CD4-positive, alpha-beta T cell (primary cell): ENCODE measurements around the gene ATP2B3. TPM values are rescaled to one million over a fixed set of nuclear protein-coding genes. Genes with fewer than 3 reads are reported as not detected.
A peak's percentile ranks its signal among the peaks of the same experiment; 100 is the strongest.

ENCODE experiments used
- ATAC-seq: fragments of 200-7000 bp; cut with Tn5 transposase; one replicate; pipeline ENCODE4 v1.10.0; 2022; ENCODE audit warnings: mild to moderate bottlenecking; ENCODE audit not compliant: poor library complexity
- CTCF ChIA-PET: fragments of 350-600 bp; sonication (Branson Sonifier 250); formaldehyde crosslinking; loops from one replicate; lab custom pipeline; 2021; ENCODE audit warnings: antibody characterized with exemption, inconsistent platforms; lab: Charles Lee
- POLR2A ChIA-PET: fragments of 350-600 bp; sonication (Branson Sonifier 250); formaldehyde crosslinking; loops from one replicate; lab custom pipeline; 2021; ENCODE audit warnings: antibody characterized with exemption, inconsistent platforms; lab: Charles Lee
- DNase-seq, 14 experiments: peaks; one replicate each; pipeline ENCODE4 v3.0.0-alpha.2; 2013 to 2020; ENCODE audit warnings: mixed read lengths in 2 of 14
- H3K27ac ChIP-seq, 2 donors: one replicate each; pipeline versions ENCODE4 v1.5.1 to v1.7.0; 2013; ENCODE audit warnings: low read length in 2 of 2, low read depth in 1 of 2, mild to moderate bottlenecking in 1 of 2
- H3K27me3 ChIP-seq, 2 experiments: 1 replicate in 1 of 2; 2 replicates in 1 of 2; pipeline versions ENCODE4 v1.6.1 to v1.7.0; 2013; ENCODE audit warnings: low read length in 2 of 2, control low read depth in 1 of 2, mild to moderate bottlenecking in 1 of 2, moderate library complexity in 1 of 2; ENCODE audit not compliant: insufficient read depth in 2 of 2, control insufficient read depth in 1 of 2
- H3K36me3 ChIP-seq: one replicate; pipeline ENCODE4 v1.6.1; 2013; ENCODE audit warnings: low read length, control low read depth; ENCODE audit not compliant: insufficient read depth
- H3K4me1 ChIP-seq: one replicate; pipeline ENCODE4 v1.6.1; 2013; ENCODE audit warnings: low read length, control low read depth; ENCODE audit not compliant: insufficient read depth
- H3K4me3 ChIP-seq: one replicate; pipeline ENCODE4 v1.5.1; 2013; ENCODE audit warnings: mild to moderate bottlenecking, low read length, moderate library complexity
- H3K9me3 ChIP-seq, 2 experiments: 1 replicate in 1 of 2; 2 replicates in 1 of 2; pipeline versions ENCODE4 v1.6.1 to v1.7.0; 2013; ENCODE audit warnings: low read length in 2 of 2, mild to moderate bottlenecking in 2 of 2, control low read depth in 1 of 2, moderate library complexity in 1 of 2; ENCODE audit not compliant: control insufficient read depth in 1 of 2, insufficient read depth in 1 of 2
- H3K27ac Mint-ChIP-seq: one replicate; pipeline ENCODE4 v1.8.0; 2020; ENCODE audit warnings: mixed read lengths
- H3K27me3 Mint-ChIP-seq: one replicate; pipeline ENCODE4 v1.8.0; 2021; ENCODE audit warnings: mixed read lengths
- H3K36me3 Mint-ChIP-seq: one replicate; pipeline ENCODE4 v1.8.0; 2021; ENCODE audit warnings: low read depth, mixed read lengths
- H3K4me1 Mint-ChIP-seq: one replicate; pipeline ENCODE4 v1.8.0; 2021; ENCODE audit warnings: low read depth, mixed read lengths
- H3K4me3 Mint-ChIP-seq: one replicate; pipeline ENCODE4 v1.8.0; 2020; ENCODE audit warnings: mild to moderate bottlenecking, mixed read lengths
- H3K9me3 Mint-ChIP-seq: one replicate; pipeline ENCODE4 v1.8.0; 2020; ENCODE audit warnings: mixed read lengths
- CTCF ChIP-seq: fragments of 200-600 bp; IDR thresholded peaks from one replicate; pipeline ENCODE4 v1.8.0; 2022; ENCODE audit warnings: antibody characterized with exemption, mild to moderate bottlenecking
- intact Hi-C, 2 experiments: fragments of 100-400 bp; cut with DNase I in 1 of 2; cut with micrococcal nuclease in 1 of 2; formaldehyde crosslinking; loops; one replicate each; pipeline versions ENCODE4 v1.15.1 to v1.9.0; 2023 to 2025; cut with DNase I, micrococcal nuclease
- total RNA-seq, 174 experiments: library from RNA in 2 of 174; stranded (reverse) in 2 of 174; gene quantifications; one replicate each; pipeline ENCODE4 v1.2.3 and lab custom pipeline; 2021 to 2026

The ATP2B3 gene
- total RNA-seq, 2 experiments from 2014 or later, result not detected

- ChIA-PET POLR2A (no interaction called here), CTCF (interaction anchor here (1.4 kb wide), 1 partner anchor 66 kb away, joined by 3 read pairs; no protein-coding TSS in a partner anchor)
- Histone ChIP-seq H3K27ac (no peak overlapping the region), H3K4me3 (no peak overlapping the region), H3K27me3 (no peaks in the 10 kb centered on the region), H3K9me3 (no peaks in the 10 kb centered on the region), H3K4me1 (peaks cover 4% of the 10 kb centered on the region), H3K36me3 (no peaks in the 10 kb centered on the region)
- no peak for TF ChIP-seq CTCF
- ATAC-seq (no peak), DNase-seq (no peak)
- no peaks in the 10 kb centered on the region for H3K27me3 Mint-ChIP-seq
- no peaks in the 10 kb centered on the region for H3K9me3 Mint-ChIP-seq
- no peak overlapping the region for H3K4me3 Mint-ChIP-seq
- intact Hi-C loops, result loop anchor here (2.0 to 5.0 kb wide), 2 partner anchors 128 to 129 kb away; no protein-coding TSS in a partner anchor
- no peak overlapping the region for H3K27ac Mint-ChIP-seq
- H3K4me1 Mint-ChIP-seq, result no peaks in the 10 kb centered on the region
- H3K36me3 Mint-ChIP-seq, result no peaks in the 10 kb centered on the region
Measured at GRCh38 chrX:153538424-153538823, 21.0 kb downstream of the ATP2B3 start.

GRCh38 chrX:153539171-153539978 lies 21.9 kb downstream of the ATP2B3 start:
- intact Hi-C loops, result loop anchor here (2.0 to 5.0 kb wide), 2 partner anchors 127 to 128 kb away; no protein-coding TSS in a partner anchor
- POLR2A ChIA-PET, result no interaction called here
- no peak overlapping the region for H3K27ac Mint-ChIP-seq

GRCh38 chrX:153539979-153540358 lies 22.5 kb downstream of the ATP2B3 start:
- no peaks in the 10 kb centered on the region for H3K27me3 Mint-ChIP-seq
- no peaks in the 10 kb centered on the region for H3K36me3 Mint-ChIP-seq
- CTCF ChIA-PET, result interaction anchor here (1.0 to 1.9 kb wide), 12 partner anchors 12 to 598 kb away, joined by 3 to 15 read pairs (median 4); no protein-coding TSS in a partner anchor
- intact Hi-C loops, result loop anchor here (2.0 to 5.0 kb wide), 2 partner anchors 127 kb away; no protein-coding TSS in a partner anchor
- H3K9me3 Mint-ChIP-seq, result no peaks in the 10 kb centered on the region
- Histone ChIP-seq H3K27ac (no peak overlapping the region), H3K9me3 (no peaks in the 10 kb centered on the region), H3K36me3 (no peaks in the 10 kb centered on the region), H3K4me1 (peaks cover 4% of the 10 kb centered on the region), H3K27me3 (no peaks in the 10 kb centered on the region), H3K4me3 (no peak overlapping the region)
- no peaks in the 10 kb centered on the region for H3K4me1 Mint-ChIP-seq
- no peak overlapping the region for H3K4me3 Mint-ChIP-seq
- DNase-seq (no peak), ATAC-seq (no peak)
- H3K27ac Mint-ChIP-seq, result no peak overlapping the region
- POLR2A ChIA-PET, result no interaction called here
- no peak for TF ChIP-seq CTCF

More at GRCh38 chrX:153539171-153539978, 21.9 kb downstream of the ATP2B3 start:
- peak; percentile 71 for TF ChIP-seq CTCF
- Histone ChIP-seq H3K4me1 (peaks cover 4% of the 10 kb centered on the region), H3K9me3 (no peaks in the 10 kb centered on the region), H3K4me3 (no peak overlapping the region), H3K27ac (no peak overlapping the region), H3K36me3 (no peaks in the 10 kb centered on the region), H3K27me3 (no peaks in the 10 kb centered on the region)
- Mint-ChIP-seq H3K4me1 (no peaks in the 10 kb centered on the region), H3K9me3 (no peaks in the 10 kb centered on the region), H3K36me3 (no peaks in the 10 kb centered on the region), H3K27me3 (no peaks in the 10 kb centered on the region), H3K4me3 (no peak overlapping the region)
- ATAC-seq (peak; percentile 73), DNase-seq (peak; percentile 28 to 73 (median 44))
- CTCF ChIA-PET, result interaction anchor here (0.6 to 1.9 kb wide), 15 partner anchors 11 to 598 kb away, joined by 3 to 15 read pairs (median 4); no protein-coding TSS in a partner anchor
